GM12873 (cell line): ENCODE data around the gene ATP6AP1.

Source experiments
- TF ChIP-seq, protein P1 (sequence below): IDR thresholded peaks from 2 replicates; pipeline ENCODE4 v1.5.1; 2012; ENCODE audit warnings: low read depth, mild to moderate bottlenecking, moderate library complexity, low read length, control low read depth; ENCODE audit not compliant: insufficient read depth; ENCODE audit errors: missing control alignments

Gene ATP6AP1

DNA sequence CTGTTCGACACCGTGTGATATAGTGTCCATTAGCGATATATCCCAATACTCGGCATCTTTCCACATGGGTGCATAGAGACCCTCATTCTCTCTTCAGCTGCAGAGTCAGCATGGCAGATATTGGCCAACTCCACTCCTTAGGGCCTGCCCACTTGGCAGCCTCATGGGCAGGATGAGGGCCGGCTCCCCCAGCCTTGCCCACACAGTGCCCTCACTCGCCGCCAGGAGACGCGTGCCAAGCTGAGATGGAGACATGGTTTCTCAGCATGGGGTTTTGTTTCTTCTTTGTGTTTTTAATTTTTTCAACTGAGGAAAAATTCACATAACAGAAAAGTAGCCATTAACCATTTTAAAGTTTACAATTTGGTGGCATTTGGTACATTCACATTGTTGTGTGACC lies 24.3 kb downstream of the ATP6AP1 start:
- TF ChIP-seq, protein P1, sequence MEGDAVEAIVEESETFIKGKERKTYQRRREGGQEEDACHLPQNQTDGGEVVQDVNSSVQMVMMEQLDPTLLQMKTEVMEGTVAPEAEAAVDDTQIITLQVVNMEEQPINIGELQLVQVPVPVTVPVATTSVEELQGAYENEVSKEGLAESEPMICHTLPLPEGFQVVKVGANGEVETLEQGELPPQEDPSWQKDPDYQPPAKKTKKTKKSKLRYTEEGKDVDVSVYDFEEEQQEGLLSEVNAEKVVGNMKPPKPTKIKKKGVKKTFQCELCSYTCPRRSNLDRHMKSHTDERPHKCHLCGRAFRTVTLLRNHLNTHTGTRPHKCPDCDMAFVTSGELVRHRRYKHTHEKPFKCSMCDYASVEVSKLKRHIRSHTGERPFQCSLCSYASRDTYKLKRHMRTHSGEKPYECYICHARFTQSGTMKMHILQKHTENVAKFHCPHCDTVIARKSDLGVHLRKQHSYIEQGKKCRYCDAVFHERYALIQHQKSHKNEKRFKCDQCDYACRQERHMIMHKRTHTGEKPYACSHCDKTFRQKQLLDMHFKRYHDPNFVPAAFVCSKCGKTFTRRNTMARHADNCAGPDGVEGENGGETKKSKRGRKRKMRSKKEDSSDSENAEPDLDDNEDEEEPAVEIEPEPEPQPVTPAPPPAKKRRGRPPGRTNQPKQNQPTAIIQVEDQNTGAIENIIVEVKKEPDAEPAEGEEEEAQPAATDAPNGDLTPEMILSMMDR: no peak

GRCh38 chrX:154457491-154458115 lies 29.1 kb downstream of the ATP6AP1 start:
- TF ChIP-seq, protein P1: no peak

GRCh38 chrX:154458116-154458953 lies 29.9 kb downstream of the ATP6AP1 start, which contains the start of gene PLXNA3:
TSS of gene PLXNA3 (plus strand) at chrX:154458281. CDS start at chrX:154460184, 1,903 bp downstream.
- TF ChIP-seq, protein P1: no peak

GRCh38 chrX:154458954-154459778 lies 30.7 kb downstream of the ATP6AP1 start:
- TF ChIP-seq, protein P1: no peak

DNA sequence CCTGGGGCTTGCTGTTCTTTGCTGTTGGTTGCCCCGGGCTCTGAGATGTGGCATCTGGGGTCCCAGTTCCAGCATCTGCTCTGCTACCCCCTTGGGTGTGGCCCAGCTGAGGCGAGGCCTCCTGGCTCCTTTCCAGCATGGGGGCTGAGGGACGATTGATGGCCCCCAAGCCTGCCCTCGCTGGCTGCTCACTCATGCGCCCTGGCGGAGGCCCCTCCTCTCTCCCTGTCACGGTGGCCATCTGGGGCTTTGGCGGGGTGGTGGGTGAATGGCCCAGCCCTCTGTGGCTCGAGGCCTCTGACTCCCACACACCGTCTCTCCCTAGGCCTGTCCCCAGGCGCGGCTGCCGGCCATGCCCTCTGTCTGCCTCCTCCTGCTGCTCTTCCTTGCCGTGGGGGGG lies 31.4 kb downstream of the ATP6AP1 start:
- TF ChIP-seq, protein P1: no peak

- TF ChIP-seq, protein P1: no peak
Observed at GRCh38 chrX:154460326-154460725, 31.8 kb downstream of the ATP6AP1 start.

GRCh38 chrX:154462396-154462795 lies 33.9 kb downstream of the ATP6AP1 start:
- TF ChIP-seq, protein P1: no peak
